Sigmoid colon (tissue), 7 donors: Measurements from ENCODE around the gene DAZAP2. TPM values are rescaled to one million over a fixed set of nuclear protein-coding genes. Genes with fewer than 3 reads are reported as not detected.

Experiments used
- DNase-seq: peaks from one replicate; pipeline ENCODE4 v3.0.0-alpha.2; 2019
- H3K27ac ChIP-seq, 4 donors: fragments of 200-600 bp; sonication (generic); one replicate each; pipeline ENCODE4 v1.5.1; 2016 to 2019; ENCODE audit warnings: mild to moderate bottlenecking in 1 of 4
- H3K27me3 ChIP-seq, 3 donors: fragments of 200-600 bp; sonication (generic); one replicate each; pipeline ENCODE4 v1.5.1; 2019; ENCODE audit warnings: mild to moderate bottlenecking in 1 of 3
- H3K36me3 ChIP-seq, 4 donors: fragments of 200-600 bp; sonication (generic); one replicate each; pipeline ENCODE4 v1.5.1; 2016 to 2019
- H3K4me1 ChIP-seq, 4 donors: fragments of 200-600 bp; sonication (generic); one replicate each; pipeline ENCODE4 v1.5.1; 2017 to 2019
- H3K4me3 ChIP-seq, 4 donors: fragments of 200-600 bp; sonication (generic); one replicate each; pipeline ENCODE4 v1.5.1; 2017 to 2019; ENCODE audit warnings: mild to moderate bottlenecking in 2 of 4, moderate library complexity in 1 of 4
- H3K9me3 ChIP-seq, 4 donors: fragments of 200-600 bp in 3 of 4; sonication (generic) in 3 of 4; one replicate each; pipeline versions ENCODE4 v1.5.1 to v1.6.1; 2013 to 2019
- EP300 ChIP-seq, 4 donors: sonication (generic); formaldehyde crosslinking; IDR thresholded peaks; one replicate each; pipeline ENCODE4 v1.6.1; 2017; ENCODE audit warnings: antibody characterized with exemption in 4 of 4
- POLR2A ChIP-seq, 2 donors: fragments of 450-650 bp; IDR thresholded peaks; one replicate each; pipeline ENCODE4 v1.6.1; 2016; ENCODE audit warnings: antibody characterized with exemption in 2 of 2, mild to moderate bottlenecking in 2 of 2, moderate library complexity in 2 of 2
- POLR2AphosphoS5 ChIP-seq, 4 donors: sonication (generic); formaldehyde crosslinking; IDR thresholded peaks; one replicate each; pipeline ENCODE4 v1.6.1; 2017; ENCODE audit warnings: antibody characterized with exemption in 4 of 4
- WGBS, 2 donors: extraction: QIAGEN DNeasy Blood & Tissue Kit; methylation state at CpG; one replicate each; pipeline ENCODE4 v1.1.7; 2013; 5-methylcytosine and 5-hydroxymethylcytosine counted together
- intact Hi-C: fragments of 100-400 bp; cut with DNase I; formaldehyde crosslinking; loops from one replicate; pipeline ENCODE4 v1.15.1; 2023
- polyA plus RNA-seq, 3 donors: library from polyadenylated mRNA; stranded (reverse); fragments of 200-250 nt; gene quantifications; one replicate each; pipeline ENCODE4 v1.2.3, GENCODE V29; 2013
- total RNA-seq, 4 donors: library from RNA; depleted of rRNA; stranded (reverse); fragments of >200 nt; gene quantifications; one replicate each; pipeline ENCODE4 v1.1.0, GENCODE V29; 2016
- TF ChIP-seq, protein P1 (sequence below), 4 experiments: fragments of 450-650 bp in 3 of 4; fragments of 200-600 bp in 1 of 4; IDR thresholded peaks; one replicate each; pipeline ENCODE4 v1.5.1; 2016 to 2019; ENCODE audit warnings: antibody characterized with exemption in 4 of 4, mild to moderate bottlenecking in 3 of 4, moderate library complexity in 2 of 4
- donor health status: healthy with polysubstance abuse.
- donor health status: Bipolar disorder and iron deficiency.
- donor health status: healthy.

The DAZAP2 gene
- total and polyA plus RNA-seq, 7 donors = 107 to 701 (median 265) TPM

DNA sequence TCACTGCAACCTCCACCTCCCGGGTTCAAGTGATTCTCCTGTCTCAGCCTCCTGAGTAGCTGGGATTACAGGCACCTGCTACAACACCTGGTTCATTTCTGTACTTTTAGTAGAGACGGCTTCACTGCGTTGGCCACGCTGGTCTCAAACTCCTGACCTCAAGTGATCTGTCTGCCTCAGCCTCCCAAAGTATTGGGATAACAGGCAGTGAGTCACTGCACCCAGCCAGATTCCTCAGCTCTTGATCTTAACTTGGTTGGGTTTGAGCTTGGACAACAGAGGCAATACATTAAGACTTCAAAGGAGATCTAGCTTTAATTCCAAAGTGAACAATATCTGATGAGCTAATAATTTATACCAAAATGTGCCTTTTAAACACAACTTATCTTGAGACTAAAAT is 5.6 kb downstream of the DAZAP2 start:
- peaks cover 20 to 60% (median 29%) of the 10 kb centered on the region in 4 donors for H3K36me3 ChIP-seq
- no peak for DNase-seq
- H3K4me3 ChIP-seq = no peak overlapping the region
- no peak overlapping the region for H3K27ac ChIP-seq
- H3K4me1 ChIP-seq = peaks cover 0 to 28% (median 24%) of the 10 kb centered on the region in 4 donors
- 84 to 90% methylated on average over 4 of the region's 4 CpGs for WGBS, 2 donors
- H3K27me3 ChIP-seq = no peaks in the 10 kb centered on the region
- no peaks in the 10 kb centered on the region for H3K9me3 ChIP-seq
- TF ChIP-seq POLR2A (IDR thresholded peaks at IDR 0.05) (no peak), POLR2AphosphoS5 (IDR thresholded peaks at IDR 0.05) (no peak), EP300 (IDR thresholded peaks at IDR 0.05) (no peak)
- TF ChIP-seq, protein P1, sequence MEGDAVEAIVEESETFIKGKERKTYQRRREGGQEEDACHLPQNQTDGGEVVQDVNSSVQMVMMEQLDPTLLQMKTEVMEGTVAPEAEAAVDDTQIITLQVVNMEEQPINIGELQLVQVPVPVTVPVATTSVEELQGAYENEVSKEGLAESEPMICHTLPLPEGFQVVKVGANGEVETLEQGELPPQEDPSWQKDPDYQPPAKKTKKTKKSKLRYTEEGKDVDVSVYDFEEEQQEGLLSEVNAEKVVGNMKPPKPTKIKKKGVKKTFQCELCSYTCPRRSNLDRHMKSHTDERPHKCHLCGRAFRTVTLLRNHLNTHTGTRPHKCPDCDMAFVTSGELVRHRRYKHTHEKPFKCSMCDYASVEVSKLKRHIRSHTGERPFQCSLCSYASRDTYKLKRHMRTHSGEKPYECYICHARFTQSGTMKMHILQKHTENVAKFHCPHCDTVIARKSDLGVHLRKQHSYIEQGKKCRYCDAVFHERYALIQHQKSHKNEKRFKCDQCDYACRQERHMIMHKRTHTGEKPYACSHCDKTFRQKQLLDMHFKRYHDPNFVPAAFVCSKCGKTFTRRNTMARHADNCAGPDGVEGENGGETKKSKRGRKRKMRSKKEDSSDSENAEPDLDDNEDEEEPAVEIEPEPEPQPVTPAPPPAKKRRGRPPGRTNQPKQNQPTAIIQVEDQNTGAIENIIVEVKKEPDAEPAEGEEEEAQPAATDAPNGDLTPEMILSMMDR (IDR thresholded peaks at IDR 0.05) = no peak
- intact Hi-C loops = no loop called here

DNA sequence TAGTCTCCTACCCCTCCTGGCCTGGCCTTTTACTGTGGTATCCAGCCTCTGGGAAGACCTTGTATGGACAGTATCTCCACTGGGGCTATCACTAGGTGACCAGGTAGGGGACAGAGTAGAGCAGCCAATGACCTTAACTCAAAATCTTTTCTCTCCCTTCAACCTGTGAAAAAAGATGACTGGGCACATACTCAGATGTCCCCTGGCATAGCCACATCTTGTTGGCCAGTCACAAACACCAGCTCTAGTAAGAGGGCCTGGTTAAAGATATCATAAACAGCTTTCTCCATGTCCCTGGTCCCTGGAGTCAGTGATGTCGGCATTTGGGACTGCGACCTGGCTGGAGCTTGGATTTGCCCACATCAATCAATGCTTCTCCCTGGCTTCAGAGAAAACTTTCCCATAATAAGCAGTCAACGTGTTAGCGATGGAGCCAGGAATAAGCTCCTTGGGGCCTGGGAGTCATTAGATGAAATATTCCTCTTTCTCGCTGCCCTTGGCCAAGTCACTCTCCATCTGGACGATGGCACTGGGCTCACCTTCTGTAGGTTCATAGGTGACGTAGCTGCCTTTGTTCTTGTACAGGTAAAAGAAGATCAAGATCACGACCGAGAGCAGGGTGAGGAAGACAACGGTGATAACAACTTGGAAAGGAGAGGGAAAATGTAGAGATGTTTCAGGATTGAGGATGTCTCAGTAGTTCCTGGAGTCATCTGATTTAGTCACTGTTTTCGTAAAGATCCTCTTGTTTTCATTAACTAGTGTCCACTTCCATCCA is 7.0 kb downstream of the DAZAP2 start:
- Histone ChIP-seq H3K9me3 (no peaks in the 10 kb centered on the region), H3K27me3 (no peaks in the 10 kb centered on the region), H3K4me1 (peaks cover 0 to 16% (median 13%) of the 10 kb centered on the region in 4 donors), H3K4me3 (no peak overlapping the region), H3K27ac (peak overlapping the region in 1 of 4 donors; percentile 22), H3K36me3 (peaks cover 15 to 51% (median 24%) of the 10 kb centered on the region in 4 donors)
- intact Hi-C loops = no loop called here
- 90 to 91% methylated on average over 11 of the region's 11 CpGs for WGBS, 2 donors
- DNase-seq = no peak
- TF ChIP-seq EP300 (IDR thresholded peaks at IDR 0.05) (no peak), POLR2A (IDR thresholded peaks at IDR 0.05) (no peak), POLR2AphosphoS5 (IDR thresholded peaks at IDR 0.05) (no peak)
- TF ChIP-seq, protein P1 (IDR thresholded peaks at IDR 0.05) = no peak

DNA sequence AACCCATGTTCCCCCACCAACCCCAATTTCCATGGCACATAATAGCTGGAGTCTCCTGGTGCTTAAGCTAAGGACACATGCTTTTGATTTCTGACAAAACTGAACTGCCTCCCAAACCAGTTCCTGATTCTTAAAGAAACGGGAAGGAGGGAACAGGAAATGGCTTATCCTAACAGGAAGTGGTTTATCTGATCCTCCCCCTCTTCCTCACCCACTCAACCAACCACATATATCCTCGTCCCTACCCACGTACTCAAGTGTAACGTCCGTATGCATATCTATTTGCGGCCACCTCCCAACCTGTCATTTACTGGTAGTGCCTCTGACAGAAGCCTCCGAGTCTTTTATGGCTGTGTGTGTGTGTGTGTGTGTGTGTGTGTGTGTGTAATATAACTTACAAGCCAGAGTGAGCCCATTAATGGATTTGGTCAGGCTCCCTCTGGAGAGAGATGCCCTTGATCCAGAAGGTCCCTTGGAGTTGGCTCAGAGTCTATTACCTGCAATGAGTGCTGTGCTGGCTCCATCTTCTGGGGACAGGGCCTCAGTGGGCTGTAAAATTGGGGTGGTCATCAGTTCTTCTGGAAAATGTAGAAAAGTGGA is 7.7 kb downstream of the DAZAP2 start:
- Histone ChIP-seq H3K4me1 (peaks cover 0 to 9% (median 6%) of the 10 kb centered on the region in 4 donors), H3K27ac (peak overlapping the region in 1 of 4 donors; percentile 22), H3K27me3 (no peaks in the 10 kb centered on the region), H3K9me3 (no peaks in the 10 kb centered on the region), H3K4me3 (no peak overlapping the region), H3K36me3 (peaks cover 8 to 45% (median 17%) of the 10 kb centered on the region in 4 donors)
- intact Hi-C loops = no loop called here
- DNase-seq = no peak
- 12 to 20% methylated on average over 7 of the region's 7 CpGs for WGBS, 2 donors
- TF ChIP-seq, protein P1 (IDR thresholded peaks at IDR 0.05) = no peak
- peak in 1 of 4 donors; percentile 34 for TF ChIP-seq POLR2AphosphoS5 (IDR thresholded peaks at IDR 0.05)

DNA sequence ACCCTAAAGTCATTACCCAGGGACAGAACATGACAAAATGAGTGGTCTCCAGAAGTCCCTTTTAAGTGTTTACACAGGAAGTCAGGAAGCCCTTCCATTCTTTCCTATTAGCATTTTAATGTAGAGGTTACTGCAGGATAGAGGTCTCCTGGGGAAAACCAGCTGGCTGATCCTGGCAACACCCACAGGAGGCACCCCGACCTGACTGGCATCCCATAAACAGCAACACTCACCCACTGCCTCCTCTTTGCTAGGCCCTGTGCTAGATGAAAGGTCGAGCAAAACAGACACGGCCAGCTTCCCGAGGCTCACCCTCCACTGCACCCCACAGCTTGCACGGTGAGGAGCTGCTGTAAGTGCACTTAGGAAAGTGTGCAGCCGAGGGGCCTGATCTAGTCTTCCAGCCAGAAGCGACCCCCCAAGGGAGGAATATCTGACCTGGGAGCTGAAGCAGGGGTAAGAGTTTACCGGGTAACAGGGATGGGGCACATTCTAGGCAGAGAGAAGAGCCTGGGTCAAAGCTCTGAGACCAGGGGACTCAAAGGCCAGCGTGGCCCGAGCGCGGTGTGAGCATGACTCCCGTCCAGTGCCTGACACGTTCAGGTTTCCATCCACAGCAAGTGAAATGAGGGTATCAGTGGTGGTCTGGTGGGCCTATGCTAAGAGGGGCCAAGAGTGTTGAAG is 9.0 kb downstream of the DAZAP2 start:
- H3K4me1 ChIP-seq = peaks cover 0 to 5% (median 4%) of the 10 kb centered on the region in 4 donors
- WGBS, 2 donors = 67 to 74% methylated on average over 14 of the region's 14 CpGs
- H3K27ac ChIP-seq = no peak overlapping the region
- TF ChIP-seq POLR2AphosphoS5 (IDR thresholded peaks at IDR 0.05) (no peak), EP300 (IDR thresholded peaks at IDR 0.05) (no peak), POLR2A (IDR thresholded peaks at IDR 0.05) (no peak)
- TF ChIP-seq, protein P1 (IDR thresholded peaks at IDR 0.05) = no peak
- H3K9me3 ChIP-seq = no peaks in the 10 kb centered on the region
- peaks cover 0 to 31% (median 4%) of the 10 kb centered on the region in 4 donors for H3K36me3 ChIP-seq
- no peak overlapping the region for H3K4me3 ChIP-seq
- H3K27me3 ChIP-seq = no peaks in the 10 kb centered on the region
- no peak for DNase-seq
- intact Hi-C loops = no loop called here
